NCI-H1417 treated with DMSO at 0.1 percent for 48 hours (cell line): ENCODE data around the gene FUT4.
"Not testable (repeated sequence)": the region's sequence is repeated elsewhere in the genome, so short reads cannot be mapped to it uniquely, and the experiment has no call there.

Source experiments
- DNase-seq: peaks from one replicate; lab custom pipeline; 2025; lab: John Stamatoyannopoulos, UW

Gene FUT4

DNA sequence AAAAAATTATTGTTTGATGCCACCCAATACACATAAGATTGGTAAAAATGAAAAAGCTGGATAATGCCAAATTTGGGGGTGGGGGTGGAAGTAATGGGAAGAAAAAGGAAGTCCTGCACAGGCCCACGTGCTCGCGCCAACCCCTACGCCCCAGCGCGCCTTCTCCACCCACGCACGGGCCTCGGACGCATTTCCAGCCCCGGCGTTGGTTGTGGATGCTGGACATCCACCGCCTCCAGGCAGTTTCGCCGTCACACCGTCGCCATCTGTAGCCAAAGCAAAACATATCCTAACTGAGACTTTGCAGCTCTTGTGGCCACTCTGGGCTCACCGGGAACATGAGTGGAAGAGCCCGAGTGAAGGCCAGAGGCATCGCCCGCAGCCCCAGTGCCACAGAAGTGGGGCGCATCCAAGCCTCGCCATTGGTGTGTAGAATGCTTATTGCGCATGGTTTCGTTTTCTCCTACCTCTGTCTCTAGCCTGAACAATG, 23.5 kb downstream of the FUT4 start, which contains the start of gene PIWIL4:
Gene PIWIL4, plus strand, starts transcription at position 188 of the 490 bp plus-strand sequence. Its CDS starts 151 bp downstream, at position 339.
- no peak for DNase-seq

DNA sequence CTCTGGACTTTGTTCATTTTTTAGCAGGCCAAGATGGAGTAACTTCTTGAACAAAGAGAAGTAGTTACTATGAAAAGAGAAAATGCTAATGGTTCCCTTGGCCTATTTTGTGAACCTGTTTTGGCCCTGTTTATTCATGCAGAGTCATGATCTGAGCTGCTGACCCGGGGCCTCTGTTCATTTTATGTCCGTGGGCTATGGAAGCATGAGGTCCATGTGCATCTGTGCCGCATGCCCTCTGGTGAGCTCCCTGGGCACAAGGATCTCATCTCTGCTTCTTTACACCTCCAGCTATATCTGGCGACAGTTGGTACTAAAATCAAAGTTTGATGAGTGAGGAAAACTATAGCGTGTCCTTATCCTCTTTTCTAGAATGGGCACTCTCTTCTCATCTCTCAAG, 24.5 kb downstream of the FUT4 start:
- DNase-seq: no peak

DNA sequence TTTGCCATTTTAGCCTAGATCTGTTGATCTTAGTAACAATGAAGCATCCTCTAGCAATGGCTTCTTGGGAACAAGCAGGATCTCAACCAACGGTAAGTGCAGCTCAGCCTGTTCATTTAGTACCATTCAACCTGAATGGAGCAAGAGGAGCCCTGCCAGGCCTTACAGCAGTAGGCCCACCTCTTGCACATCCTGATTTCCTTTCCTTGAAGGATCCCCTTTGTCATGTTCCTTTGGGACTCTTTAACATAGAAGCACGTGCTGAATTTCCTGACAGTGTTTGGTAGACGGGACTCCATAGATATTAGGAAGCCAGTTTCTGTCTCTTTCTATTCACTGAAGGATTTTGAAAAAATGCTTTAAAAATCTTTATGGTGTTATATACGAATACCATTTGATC, 25.0 kb downstream of the FUT4 start:
- DNase-seq: no peak

DNA sequence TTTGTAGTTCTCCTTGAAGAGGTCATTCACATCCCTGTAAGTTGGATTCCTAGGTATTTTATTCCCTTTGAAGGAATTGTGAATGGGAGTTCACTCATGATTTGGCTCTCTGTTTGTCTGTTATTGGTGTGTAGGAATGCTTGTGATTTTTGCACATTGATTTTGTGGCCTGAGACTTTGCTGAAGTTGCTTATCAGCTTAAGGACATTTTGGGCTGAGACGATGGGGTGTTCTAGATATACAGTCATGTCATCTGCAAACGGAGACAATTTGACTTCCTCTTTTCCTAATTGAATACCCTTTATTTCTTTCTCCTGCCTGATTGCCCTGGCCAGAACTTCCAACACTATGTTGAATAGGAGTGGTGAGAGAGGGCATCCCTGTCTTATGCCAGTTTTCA, 29.3 kb downstream of the FUT4 start:
- DNase-seq: not testable (repeated sequence)

DNA sequence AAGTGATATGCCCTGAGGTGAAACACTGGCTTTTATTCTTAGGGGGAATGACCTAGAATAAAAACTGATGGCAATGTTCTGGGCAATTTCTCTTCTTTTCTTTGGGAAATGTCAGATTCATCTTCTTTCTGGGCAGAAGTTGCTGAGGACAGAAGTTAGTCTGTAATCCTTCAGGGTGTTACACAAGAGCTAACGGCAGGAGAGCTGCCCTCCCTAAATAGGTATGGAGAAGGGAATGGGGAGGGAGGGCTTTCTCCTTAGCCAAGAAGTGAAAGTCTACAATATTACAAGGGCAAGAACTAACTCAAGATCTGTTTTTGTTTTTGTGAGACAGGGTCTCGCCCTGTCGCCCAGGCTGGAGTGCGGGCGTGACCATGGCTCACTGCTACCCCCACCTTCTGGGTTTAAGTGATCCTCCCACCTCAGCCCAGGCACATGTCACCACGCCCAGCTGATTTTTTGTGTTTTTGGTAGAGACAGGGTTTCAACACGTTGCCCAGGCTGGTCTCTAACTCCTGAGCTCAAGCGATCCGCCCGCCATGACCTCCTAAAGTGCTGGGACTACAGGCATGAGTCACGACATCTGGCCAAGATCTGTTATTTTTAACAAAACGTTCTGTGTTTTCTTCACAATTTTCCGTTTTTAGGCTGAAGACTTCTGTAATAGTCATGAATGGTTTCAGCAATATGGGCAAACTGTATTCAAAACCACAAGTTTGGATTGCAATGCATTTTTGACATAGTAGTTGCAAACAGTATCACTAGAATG, 30.7 kb downstream of the FUT4 start:
- DNase-seq: no peak

DNA sequence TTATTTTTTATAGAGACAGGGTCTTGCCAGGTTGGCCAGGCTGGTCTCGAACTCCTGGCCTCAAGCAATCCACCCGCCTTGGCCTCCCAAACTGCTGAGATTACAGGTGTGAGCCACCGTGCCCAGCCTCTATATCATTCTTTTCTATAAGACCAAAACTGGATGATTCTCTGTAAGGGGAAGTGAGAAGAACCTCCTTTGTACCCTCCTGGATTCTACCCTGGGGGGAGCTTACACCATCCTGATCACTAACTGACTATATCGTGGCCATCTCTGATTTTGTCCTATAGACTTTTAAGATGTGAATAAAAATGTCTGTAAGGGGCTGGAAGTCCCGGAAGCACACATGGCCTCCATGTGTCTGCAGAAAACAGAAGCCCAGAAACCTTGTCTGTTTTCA, 32.6 kb downstream of the FUT4 start:
- DNase-seq: no peak

DNA sequence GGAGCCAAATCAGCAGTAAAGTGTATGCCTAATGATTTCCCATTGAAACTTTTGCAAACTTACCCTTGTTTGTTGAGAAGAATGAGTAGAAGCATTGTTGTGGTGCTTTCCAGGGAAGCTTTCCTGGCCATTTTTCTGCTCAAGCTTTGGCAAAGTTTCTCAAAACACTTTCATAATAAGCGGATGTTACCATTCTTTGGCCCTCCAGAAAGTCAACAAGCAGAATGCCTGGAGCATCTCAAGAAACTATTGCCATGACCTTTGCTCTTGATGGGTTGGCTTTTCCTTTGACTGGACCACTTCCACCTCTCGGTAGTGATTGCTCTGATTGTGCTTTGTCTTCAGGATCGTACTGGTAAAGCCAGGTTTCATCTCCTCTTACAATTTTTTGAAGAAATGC, 34.1 kb downstream of the FUT4 start:
- DNase-seq: no peak

DNA sequence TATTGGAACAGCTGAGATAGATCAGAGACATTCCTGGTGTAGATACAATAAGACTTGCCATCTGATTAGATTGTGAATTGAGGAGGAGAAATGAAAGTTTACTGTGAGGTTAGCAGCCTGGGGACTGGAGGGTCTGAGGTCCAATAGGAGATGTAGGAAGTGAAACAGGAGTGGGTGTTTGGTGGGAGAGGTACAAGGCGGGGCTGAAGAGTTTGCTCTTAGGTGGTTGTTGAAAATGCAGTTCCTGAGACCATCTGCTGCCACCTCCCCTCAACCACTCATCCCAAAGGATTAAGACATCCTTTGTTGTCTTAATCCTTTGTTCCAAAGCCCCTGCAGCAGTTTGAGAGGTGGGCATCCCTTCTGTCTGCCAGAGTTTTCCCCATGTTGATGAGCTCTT, 38.2 kb downstream of the FUT4 start:
- no peak for DNase-seq

DNA sequence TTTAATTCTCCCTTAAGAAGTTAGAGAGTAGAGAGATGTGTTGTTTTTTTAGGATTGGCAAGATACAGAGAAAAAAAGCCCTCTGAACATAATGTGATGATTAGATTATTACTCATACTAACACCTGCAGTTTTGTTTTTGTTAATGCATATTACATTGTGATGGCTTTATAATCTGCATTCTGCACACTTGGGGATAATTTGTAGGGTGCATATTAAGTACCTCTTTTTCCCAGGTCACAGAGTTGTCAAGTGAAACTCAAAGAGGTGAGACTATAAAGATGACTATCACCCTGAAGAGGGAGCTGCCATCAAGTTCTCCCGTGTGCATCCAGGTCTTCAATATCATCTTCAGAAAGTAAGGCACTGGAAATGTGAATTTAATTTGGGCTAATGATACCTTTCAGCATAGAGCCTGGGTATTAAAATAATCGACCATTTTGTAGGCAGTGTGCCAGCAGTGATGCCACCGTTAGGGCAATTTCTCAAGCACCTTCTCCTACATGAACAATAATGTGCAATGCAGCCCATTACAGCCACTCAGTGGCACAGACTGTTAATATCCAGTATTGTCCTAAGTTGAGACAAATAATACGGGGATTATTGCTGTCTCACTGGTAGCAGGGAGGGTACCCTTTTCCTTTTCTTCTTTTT, 39.6 kb downstream of the FUT4 start:
- DNase-seq: no peak

DNA sequence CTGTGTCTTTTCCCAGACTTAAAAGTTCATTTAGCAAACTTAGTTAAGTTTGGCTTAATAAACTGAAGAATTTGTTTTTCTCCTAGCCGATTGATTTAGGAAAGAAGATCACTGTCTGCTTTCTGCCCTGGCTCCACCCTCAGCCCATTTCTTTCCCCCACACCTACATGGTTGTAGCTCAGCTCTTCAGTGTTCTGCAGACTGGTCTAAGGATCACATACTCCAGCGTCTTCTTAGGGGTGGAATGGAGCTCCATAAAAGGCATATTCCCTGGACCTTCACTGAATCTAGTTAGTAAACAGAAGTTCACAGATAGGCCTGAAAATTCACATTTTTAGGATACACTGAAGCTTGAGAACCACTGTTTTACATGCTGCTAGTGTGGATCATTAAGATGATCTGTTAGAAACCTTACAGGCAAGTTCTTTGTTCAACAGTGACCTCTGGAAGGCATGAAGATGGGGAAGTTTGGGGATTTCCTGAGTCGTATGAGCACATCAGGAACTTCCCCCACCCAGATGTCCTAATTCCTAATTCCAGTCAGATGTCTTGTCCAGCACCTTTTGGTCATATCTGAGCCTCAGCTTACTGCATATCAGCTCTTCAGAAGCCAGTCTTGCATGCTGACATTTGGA, 40.3 kb downstream of the FUT4 start:
- no peak for DNase-seq

DNA sequence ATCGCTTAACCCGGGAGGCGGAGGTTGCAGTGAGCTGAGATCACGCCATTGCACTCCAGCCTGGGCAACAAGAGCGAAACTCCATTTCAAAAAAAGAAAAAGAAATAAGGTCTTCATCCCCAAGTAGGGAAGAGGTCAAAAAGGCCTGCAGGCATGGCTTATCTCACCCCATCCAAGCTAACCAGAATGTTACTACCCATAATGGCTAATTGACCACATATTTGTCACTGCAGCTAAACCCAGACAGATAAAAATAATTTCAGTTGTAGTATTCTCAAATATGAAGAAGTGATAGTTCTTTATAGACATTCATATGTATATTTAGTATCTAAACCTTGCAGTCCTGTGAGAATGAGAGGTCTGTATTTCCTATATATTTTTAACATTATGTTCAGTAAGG, 41.3 kb downstream of the FUT4 start:
- DNase-seq: no peak

DNA sequence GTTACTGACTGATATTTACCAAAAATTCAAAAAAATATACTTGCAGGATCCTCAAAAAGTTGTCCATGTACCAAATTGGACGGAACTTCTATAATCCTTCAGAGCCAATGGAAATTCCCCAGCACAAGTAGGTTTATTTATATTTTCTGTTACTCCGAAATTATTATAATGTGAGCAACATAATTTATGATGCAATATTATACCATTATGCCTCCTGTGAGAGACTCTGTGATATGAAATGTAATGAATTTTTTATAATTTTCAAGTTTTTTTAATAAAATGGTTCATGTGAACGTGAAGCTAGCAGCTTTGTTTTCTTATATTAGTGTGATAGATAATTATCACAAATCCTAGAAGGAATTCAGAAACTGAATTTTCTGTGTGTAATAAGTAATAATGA, 41.7 kb downstream of the FUT4 start:
- DNase-seq: no peak

DNA sequence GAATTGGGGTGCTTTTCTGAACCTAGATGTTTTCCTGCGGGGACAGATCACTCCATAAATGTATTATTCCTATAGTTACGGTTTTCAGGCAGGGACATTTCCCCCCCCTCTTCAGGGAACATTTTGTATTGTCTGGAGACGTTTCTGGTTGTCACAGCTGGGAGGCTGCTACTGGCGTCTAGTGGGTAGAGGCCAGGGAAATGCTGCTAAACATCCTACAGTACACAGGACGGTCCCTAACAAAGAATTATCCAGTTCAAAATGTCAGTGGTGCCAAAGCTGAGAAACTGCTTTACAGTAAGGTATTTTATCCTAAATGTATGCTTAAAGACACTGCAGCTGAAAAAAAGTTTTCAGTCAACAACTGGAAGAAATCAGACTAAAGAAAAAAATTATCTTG, 42.8 kb downstream of the FUT4 start:
- no peak for DNase-seq

DNA sequence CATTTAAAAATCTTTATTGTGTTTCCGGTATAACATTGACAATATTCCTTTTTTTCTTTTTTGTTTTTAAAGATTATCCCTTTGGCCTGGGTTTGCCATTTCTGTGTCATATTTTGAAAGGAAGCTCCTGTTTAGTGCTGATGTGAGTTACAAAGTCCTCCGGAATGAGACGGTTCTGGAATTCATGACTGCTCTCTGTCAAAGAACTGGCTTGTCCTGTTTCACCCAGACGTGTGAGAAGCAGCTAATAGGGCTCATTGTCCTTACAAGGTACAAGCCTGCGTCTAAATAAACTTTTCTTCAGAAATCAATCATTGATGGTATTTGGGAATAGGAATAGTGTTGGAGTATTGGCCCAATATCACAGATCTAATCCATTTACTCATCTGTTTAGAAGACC, 43.3 kb downstream of the FUT4 start:
- no peak for DNase-seq

DNA sequence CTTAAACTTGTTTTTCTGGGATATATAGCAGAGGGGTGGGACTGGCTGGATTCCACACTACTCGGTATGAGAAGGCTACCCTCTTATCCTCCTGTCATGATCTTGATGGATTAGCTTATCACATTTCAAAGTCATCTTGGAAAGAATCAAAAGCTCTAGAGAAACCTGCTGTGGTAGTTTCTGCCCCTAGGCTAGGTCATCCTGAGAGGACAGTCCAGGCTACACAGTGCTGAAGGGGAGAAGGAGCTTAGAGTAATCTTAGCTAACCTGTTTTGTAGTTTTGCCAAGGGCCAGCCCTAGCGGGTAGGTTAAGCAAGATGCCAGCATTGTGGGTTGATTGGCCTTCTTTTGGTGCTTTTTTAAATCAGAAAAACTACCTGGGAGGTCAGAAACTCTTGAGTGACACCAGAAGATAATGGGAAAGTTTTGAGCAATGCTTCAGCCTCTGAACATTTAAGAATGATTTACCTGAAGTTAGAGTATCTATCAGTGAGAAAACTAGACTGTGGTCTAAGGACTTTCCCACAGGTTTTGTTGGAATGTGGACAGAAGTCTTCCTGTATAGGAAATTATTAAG, 44.7 kb downstream of the FUT4 start:
- no peak for DNase-seq

DNA sequence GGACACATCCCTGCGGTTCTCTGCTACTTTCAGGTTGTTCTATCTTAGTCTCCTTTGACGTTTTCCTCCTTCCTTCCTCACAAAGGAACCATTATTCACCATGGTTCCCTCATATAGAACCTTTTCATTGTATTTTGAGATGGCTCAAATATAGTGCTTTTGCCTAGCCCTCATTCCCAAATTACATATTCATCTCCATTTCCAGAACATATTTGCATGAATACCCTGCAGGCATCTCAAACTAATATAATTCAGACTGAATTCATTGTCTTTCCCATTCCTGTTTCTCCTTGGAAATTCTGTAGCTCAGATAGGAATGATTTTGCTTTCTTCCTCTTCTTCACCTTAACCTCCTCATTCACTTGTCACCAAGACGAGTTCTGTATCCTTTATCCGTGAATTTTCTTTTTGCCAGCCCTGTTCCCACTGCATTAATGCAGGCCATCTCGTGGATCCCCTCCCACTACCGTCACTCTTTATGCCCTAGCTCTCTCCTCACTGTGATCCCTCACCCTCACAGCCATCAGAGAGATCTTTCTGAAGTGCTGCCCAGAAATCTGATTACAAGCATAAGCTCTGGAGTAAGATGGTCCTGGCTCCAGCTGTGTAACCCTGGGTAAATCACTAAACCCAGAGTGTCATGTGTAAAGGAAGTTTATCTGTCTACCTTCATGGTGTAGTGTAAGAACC, 46.8 kb downstream of the FUT4 start:
- no peak for DNase-seq

DNA sequence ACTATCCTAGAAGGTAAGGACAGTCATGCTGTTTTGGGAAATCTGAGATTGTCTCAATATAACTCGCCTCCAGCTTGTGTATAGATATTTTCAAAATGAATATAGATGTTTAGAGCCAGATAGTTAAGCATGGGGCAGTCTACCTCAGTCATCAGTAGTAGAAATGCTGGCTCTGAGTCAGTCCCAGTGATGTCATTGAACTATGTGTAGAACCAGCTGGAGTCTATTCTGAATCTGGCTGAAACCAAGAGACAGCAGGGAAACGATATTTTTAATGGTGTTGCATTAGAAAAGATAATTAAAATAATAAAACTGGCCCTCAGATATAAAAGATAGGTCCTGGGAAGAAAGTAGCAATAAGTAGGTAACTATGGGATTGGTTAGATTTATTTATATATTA, 49.3 kb downstream of the FUT4 start:
- no peak for DNase-seq

DNA sequence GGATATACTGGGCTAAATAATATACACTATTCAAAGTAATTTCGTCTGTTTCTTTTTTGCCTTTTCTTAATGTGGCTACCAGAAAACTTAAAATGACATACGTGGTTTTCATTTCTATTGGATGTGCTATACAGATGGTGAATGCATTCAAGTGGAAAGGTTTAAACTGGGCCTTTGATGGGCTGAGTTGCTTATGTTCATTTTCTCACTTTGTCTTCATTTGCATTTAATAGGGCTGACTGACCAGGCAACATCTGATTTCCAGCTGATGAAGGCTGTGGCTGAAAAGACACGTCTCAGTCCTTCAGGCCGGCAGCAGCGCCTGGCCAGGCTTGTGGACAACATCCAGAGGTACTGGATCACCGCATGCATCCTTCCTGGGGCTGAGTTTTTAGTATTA, 51.4 kb downstream of the FUT4 start:
- no peak for DNase-seq

DNA sequence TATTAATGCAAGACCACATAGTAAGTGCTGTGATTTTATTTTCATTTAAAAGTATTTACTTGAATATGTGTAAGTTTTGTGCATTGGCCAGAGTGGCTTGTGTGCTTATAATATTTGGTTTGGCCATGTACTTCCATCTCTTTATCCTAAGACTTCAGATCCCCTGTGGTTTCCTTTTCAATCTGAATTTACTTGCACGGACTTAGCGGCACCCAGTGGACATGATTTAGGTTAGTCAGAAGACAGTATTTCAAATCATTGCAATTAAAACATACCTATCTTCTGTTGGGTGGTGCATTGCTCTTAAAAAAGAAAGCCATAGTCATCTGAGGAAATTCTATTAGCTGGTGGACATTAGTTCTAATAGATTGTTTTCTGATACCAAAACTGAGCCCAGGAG, 54.2 kb downstream of the FUT4 start:
- DNase-seq: no peak
